ENCODE measurements around the gene MRGPRD. TPM values are rescaled to one million over a fixed set of nuclear protein-coding genes. Genes with fewer than 3 reads are reported as not detected.
"Not testable (repeated sequence)": the region's sequence is repeated elsewhere in the genome, so short reads cannot be mapped to it uniquely, and the experiment has no call there.

MRGPRD gene
- polyA plus RNA-seq, 1 donor: 0.62 TPM

DNA sequence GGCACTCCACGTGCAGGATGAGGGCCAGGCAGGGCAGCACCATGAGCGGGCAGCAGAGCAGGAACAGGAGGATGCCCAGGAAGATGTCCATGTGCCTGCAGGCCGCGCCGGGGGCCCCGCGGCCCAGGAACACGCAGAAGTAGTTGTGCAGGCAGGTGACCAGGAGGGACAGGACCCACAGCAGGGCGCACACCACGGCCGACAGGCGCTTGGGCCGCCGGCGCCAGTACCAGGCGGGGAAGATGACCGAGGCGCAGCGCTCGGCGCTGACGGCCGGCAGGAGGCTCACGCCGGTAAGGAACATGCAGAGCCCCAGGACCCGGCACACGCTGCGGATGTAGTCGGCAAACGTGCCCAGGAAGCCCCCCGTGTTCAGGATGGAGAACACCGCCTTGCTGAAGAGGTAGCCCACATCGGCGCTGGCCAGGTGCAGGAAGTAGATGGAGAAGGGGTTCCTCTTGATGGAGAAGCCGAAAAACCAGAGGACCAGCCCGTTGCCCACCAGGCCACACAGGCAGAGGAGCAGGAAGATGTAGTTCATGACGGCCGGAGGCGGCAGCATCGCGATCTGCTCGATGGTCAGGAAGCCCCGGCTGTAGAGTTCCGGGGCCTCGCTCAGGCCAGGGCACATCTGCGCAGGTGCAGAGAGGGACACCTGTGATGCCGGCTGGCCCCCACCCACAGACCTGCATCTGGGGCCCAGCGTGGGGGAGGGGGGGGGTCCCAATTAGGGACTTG lies 25.0 kb upstream of the MRGPRD start:
- DNase-seq (ENCODE audit: low read depth): no peak

DNA sequence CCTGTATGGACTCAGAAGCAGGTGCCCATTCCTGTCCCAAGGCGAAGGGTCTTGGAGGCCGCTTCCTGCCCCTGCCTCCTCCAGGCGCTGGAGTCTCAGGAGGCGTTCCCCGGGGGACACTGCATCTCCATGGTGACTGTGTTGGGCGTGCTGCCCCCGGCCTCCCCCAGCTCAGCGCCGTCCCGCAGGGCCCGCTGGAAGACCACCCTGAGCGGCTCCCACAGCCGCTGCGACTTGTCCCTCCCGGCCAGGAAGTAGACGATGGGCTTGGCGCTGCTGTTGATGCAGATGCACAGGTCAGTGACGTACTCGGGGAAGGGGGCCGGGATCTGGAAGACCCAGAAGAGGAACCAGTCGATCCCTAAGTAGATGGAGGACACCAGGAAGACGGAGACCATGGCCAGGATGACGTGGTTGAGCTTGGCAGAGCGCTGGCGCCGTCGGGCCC lies 24.4 kb upstream of the MRGPRD start:
- DNase-seq (ENCODE audit: low read depth): no peak

DNA sequence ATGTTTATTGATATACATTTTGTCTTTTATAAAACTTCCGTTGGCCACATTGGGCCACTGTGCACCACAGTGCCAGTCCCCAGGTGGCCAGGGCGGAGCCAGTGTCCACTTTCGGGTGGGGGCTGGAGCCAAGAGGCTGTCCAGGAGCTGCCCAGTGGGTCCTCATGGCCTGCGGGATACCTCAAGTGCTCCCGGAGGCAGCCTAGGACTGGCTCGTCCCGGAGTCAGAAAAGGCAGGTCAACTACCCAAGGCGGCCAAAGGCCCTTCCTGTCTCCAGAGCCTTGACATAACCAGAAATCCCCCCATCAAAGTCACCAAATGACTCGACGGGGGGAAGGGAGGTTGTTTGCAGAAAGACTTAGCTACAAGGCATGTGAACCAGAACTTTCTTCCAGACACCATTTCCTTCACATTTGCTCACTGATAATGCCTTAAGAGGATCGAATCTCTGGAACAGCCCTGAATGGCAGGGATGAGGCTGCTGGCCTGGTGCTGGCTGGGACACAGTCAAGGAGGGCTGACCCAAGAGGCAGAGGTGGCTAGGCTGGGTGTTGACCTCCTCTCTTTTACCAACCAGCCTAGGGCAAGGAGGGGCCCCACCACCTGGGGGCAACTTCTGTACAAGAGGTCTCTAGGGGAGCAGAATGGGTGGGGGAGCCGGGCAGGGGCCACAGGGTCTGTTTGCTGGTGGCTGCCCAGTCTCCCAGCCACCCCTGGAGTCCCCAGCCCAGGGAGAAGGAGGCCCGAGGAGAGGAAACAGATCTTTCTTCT lies 23.8 kb upstream of the MRGPRD start:
- DNase-seq (ENCODE audit: low read depth): no peak

DNA sequence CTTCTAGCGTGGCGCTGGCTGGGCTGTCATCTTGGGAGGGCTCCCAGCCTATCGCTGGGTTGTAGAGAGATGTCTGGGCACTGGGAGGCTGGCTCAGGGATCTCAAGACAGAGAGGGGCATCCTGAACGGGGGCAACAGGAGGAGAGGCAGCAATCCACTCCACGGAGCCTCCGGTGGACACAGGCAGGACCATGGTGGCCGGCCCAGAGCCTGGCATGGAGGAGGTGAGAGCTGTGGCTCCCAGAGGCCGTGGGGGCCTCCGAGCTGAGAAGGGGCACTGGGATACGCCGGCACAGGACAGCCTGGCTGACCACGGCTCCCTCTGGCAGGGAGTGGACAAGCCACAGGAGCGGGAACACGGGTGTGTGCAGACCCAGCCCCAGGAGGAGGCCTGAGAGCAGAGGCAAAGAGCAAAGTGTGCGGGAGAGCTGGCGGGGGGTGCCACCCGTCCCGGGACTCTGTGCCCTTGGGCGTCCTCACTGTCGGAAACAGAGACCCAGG lies 23.1 kb upstream of the MRGPRD start:
- DNase-seq (ENCODE audit: low read depth): no peak

DNA sequence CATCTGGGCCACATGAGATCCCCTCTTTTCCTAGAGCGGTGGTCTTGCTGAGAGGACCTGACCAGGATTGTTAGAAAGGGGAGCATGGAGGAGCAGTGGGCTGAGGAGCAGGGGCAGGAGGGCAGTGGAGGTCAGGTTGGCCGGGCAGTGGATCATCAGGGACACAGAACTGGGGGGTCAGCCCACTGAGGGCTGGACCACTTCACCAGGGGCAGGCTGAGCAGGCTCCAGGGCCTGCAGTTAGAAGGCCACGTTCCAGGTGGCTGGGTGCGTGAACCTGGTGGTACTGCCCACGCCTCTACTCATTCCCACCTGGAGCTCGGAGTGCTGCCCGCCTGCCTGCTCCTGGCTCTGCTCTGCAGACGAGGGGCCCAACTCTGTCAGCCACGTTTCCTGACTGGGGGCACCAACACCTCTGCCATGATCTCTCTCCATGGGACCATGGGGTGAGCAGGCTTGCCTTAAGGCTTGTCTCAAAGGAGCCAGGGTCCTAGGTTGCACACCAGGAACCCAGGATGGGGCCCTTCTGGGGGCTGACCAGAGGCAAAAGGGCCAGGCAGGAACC lies 22.6 kb upstream of the MRGPRD start:
- DNase-seq (ENCODE audit: low read depth): no peak

DNA sequence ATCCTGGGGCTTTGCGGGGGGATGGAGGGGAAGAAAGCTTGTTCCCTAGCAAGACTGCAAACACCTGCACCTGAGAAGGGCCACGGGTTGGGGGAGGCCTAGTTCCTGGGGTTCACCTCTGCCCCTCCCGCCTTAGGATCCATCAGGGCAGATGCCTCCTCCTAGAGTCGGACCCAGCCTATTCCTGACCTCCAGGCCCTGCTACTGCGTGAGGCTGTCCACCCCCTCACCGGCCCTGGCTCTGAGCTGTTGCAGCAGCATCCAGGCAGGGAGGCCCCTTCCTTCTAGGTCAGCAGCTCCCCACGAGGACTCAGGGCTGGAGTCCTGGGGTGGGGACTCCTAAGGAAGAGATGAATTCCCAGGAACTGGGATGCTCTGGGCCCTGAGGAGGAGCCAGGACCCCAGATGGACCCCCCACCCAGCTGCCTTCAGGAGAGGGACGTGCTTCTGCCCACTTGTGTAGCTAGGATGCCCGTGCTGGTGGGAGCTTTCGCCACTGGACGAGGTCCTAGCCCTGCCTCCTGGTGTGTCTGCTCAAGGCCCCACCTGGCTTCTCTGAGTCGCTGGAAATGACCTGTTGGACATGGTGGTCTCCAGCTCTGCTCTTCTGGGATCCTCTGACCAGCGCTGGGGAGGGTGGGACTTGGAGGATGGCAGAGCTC lies 21.9 kb upstream of the MRGPRD start:
- DNase-seq (ENCODE audit: low read depth): no peak

DNA sequence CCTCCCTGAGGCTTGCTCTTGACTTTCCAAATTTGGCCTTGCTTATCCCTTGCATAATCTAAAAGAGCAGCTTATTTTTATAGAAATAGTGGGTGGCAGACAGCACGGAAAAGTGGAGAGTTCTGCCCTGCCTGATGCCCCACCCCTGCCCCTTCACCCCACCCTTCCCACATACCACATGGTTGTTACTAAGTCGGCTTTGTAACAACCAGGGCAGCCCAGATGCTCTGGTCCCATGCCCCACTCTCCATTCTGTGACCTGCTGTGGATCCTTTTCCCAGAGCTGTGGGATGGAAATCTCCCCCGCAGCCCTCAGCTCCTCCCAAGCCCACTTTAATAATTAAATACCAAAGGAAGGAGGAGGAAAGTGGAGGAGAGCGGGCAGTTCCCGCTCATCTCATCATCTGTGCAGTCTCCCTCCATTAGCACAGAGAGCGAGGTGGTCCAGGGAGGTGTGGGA lies 21.4 kb upstream of the MRGPRD start:
- no peak for DNase-seq (ENCODE audit: low read depth)

DNA sequence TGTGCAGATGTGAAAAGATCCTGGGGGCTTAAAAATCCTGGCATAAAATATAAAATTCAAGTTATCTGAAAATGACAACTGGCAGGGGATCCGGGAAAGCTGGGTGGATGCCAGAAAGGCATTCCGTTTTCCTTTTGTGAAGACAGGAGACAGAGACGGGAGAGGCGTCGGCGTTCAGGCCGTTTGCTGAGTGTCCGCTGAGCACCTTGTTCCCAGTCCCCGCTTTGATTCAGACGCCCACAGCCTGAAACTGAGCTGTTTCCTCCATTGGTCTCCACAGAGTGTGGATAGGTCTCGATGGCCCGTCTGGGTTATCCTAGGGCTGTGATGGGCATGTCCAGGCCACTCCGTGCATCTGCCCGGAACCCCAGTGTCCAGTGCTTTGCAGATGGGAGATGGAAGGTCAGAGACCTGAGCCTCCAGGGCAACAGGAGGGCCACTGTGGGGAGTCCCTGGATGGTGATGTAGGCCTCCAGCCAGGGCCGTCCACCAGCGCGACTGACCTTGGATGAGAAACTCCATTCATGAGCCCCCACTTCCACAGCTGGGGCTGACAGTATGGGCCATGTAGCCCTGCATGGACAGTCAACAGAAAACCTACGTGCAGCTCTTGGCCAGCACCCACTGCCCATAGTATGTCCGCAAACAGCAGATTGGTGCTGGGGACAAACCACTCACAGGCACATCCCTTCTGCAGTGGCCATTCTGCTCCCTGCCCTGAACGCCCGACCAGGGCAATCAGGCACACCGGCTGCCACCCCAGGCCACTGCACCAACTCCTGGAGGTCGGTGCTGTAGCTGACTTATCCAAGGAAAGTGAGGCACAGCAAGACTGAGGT lies 20.7 kb upstream of the MRGPRD start:
- no peak for DNase-seq (ENCODE audit: low read depth)

DNA sequence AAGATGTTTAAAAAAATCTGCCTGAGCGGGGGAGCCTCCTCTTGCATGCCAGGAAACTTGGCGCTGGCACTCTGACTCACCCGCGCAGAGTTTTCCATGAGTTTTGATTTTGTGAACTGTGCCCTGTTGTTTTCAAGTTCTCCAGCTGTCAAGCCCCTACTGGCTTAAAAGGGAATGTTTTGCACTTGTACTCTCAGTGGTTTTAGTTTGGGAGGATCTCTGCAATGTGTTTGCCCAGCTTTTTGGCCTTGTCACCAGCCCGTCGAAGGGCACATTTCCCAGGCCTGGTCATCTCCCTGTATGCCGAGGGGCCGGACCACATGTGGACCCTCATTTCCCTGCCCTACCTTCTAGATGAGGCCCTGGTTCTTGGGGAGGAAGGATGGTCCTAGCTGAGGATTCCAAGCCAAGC lies 20.1 kb upstream of the MRGPRD start:
- DNase-seq (ENCODE audit: low read depth): no peak

DNA sequence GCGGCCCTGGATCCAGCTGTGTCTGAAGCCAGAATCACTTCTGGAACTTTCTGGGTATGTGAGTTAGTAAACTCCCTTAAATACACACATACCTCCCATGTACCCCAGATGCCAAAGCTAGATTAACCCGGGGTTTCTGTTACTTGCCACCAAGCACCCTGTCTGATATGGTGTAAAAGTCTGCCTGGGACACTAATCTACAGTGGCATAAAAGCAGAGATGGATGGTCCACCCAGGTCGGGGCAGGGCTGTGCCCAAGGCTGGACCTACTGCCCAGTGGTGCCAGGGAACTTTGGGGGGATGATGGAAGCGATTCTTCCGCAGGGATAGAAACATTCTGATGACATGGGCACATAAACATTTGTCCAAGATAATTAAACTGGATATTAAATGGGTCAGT lies 19.6 kb upstream of the MRGPRD start:
- no peak for DNase-seq (ENCODE audit: low read depth)

DNA sequence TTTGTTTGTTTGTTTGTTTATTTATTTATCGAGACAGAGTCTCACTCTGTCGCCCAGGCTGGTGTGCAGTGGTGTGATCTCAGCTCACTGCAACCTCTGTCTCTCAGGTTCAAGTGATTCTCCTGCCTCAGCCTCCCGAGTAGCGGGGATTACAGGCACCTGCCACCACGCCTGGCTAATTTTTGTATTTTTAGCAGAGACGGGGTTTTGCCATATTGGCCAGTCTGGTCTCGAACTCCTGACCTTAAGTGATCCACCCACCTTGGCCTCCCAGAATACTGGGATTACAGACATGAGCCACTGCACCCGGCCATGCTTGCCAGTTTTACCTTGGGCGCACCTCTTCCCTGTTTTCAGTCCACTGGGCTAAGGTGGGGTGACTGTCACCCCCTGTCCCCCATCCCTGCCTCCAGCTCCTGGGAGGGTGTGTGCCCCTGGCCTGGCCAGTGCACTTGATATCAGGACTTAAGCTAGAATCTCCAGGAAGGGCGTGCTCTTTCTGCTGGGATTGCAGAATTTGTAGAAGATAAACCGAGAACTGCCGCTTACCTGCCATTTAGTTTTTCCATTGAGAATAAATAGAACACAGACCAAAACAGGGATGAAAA lies 19.1 kb upstream of the MRGPRD start:
- not testable (repeated sequence) for DNase-seq (ENCODE audit: low read depth)

DNA sequence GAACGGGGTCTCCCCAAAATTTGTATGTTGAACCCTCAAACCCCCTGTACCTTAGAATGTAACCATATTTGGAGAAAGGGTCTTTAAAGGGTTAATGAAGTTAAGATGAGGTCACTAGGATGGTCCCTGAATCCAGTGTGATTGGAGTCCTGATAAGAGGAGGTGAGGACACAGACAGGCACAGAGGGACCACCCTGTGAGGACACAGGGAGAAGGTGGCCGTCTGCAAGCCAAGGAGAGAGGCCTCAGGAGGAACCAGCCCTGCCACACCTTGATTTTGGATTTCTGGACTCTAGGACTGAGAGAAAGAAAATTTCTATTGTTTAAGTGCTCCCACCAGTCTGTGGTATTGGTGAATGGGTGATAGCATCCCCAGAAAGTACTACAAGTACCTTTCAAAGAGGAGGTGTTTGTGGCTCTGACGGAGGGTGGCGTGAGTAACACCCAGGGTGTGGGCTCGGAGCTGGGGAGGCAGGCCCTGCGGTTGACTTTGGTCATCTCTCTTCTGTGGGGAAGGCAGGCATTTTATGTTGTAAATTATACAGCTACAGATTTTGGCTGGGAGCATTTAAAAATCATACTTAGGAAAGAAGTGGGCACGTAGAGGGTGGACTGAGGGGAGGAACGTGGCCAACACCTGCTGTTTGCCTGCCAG lies 18.4 kb upstream of the MRGPRD start:
- no peak for DNase-seq (ENCODE audit: low read depth)

DNA sequence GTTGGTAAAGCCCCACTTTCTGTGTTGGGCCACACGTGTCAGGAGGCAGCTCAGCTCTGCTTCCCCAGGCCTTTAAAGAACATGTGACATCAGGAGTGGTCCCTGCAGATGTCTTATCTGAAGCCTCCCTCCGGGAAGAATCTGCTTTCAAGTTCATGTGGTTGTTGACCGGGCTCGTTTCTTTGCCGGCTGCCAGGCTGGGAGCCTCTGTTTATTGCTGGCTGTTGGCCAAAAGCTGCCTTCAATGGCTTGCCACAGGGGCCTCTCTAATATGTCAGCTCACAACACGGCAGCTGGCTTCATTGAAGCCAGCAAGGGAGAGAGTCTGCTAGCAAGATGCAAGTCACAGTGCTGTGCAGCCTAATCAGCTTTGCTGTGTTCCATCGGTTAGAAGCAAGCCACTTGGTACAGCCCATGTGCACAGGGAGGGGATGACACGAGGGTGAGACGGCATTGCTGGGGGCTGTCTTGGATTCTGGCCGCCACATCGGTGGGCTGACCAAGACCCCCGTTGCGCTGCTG lies 17.7 kb upstream of the MRGPRD start:
- DNase-seq (ENCODE audit: low read depth): no peak

DNA sequence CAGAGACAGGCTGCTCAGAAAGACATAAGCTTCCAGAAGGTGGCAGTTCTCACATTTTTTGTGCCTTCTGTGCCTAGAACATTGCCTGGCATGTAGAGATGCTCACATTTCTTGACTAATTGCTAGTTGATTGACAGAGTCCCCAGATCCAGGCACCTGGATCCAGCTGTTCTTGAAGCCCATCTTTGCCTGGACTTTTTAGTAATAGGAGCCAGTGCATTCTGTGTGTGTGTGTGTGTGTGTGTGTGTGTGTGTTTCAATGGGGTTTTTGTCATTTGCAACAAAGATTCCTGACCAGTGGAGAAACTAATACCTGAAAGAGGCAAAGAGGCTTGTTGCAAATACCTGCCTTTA lies 17.2 kb upstream of the MRGPRD start:
- DNase-seq (ENCODE audit: low read depth): no peak

DNA sequence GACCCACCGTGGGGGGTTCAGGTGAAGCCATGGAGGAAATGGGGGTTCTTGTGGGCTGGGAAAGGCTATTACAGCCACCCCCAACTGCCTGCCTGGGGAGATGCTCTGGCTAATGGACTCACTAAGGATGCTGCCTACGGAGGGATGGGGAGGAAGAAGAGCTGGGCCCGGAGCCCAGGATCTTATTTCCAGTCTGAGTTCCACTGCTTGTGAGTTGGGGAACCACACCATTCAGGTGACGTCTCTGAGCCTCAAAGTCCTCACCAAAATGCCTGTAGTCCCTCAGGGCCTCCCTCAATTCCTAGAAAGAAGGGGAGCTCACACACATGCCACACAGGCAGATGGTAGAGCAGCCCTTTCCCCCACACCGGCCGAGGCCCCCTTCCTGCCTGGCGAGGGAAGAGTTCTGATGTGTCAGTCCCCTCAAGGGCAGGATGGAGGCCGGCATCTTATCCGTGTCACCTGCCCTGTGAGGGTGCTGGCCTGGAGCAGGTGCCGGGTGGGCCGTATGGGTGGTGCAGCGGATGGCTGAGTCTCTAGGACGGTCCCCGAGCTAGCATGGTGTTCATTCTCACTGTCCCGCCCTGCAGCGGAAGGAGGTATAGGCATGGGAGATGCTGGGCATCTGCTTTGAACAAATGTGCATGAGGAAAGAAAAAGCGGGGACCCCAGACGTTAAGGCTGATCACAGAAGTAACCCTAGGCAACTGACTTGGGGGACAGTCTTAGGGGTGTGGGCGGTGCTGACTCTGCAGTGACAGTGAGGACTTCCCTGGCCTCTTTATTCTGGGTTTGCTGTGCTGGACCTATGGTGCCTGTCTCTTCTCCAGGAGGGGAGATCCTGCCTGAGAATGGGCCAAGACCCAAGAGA lies 16.6 kb upstream of the MRGPRD start:
- no peak for DNase-seq (ENCODE audit: low read depth)

DNA sequence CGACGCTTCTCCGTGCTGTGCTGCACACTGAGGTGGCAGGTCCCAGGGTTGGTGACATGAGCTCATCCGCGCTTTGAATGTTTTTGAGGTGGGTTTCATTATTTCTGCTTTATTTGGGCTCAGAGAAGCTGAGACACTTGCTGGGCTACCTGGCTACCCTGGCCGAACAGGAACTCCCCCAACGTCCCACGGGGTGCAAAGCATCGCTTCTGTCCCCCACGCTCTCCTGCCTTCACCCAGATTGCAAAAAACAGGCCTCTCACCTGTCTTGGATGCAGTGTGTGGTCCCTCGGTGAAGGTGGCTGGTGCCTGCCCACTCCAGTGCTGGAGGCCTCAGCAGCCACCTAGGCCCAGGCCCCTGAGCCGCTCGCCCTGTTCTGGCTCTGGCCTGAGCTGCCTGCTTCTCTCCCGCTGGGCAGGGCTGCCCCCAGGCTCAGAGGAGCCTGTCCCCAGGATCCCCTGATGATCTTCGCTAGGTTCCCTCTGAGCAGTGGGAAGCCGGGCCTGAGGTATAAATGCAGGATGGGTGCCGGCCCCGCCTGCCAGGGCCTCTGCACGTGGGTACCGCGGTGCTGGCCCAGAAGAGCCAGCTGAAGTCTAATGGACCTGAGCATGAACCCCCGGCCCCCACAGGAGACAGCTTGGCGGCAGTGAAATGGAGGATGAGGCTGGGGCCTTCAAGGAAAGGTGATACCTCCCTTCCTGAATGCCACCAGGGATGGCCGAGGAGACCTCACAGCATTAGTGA lies 15.8 kb upstream of the MRGPRD start:
- DNase-seq (ENCODE audit: low read depth): no peak

DNA sequence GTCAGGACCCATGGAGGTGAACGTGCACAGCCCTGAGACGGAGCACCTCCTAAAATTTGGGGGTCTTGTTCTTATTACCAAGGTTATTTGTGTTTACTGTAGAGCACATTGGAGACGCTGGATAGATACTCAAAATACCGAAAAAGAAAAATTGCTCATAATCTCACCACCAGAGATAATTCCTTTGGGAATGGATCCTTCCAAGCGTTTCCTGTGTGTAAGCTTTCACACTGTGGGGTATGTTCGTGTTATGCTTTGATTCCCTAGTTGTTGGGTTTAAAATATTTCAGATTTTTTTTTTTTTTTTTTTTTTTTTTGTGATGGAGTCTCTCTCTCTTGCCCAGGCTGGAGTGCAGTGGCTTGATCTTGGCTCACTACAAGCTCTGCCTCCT lies 14.1 kb upstream of the MRGPRD start:
- DNase-seq (ENCODE audit: low read depth): no peak

DNA sequence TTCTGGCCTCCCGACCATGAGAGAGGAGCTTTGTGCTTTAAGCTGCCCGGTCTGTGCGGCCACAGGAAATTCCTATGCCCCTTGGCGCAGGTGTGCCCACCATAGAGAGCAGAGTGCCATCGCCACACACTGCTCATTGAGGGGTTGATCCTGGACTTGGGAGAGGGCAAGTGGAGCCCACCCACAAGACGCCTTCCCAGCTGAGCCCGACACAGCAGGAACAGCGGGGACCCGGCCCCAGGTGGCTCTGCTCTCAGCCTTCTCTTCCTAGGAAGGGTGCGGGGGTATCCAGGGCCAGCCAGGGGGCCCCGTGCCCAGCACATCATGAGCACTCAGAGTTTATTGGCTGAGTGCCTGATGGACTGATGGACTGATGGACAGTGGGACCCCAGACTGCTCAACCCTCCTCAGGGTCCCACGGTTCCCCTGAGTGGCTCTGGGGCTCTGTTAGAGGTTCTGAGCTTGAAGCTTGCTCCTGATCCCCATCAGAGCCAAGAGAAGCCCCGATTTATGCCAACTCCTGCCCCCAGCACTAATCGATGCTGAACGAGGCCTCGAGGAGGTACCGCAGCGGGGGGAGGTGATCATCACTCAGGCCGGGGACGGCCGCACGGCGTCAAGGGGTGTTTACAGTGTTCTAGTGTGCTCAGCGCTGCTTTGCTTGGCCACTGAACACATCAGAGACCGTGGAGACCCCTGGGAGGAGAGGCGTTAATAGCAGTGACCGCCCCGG lies 13.5 kb upstream of the MRGPRD start:
- no peak for DNase-seq (ENCODE audit: low read depth)
